ENCODE data around the gene SAP30BP. TPM values are rescaled to one million over a fixed set of nuclear protein-coding genes. Genes with fewer than 3 reads are reported as not detected.

SAP30BP gene
- total and polyA plus RNA-seq, 2 donors (not counting 1 experiment from before 2014, with no cell fraction given), result 143 to 148 TPM

- Mint-ChIP-seq H3K4me1 (peaks cover 4% of the 10 kb centered on the region), H3K9me3 (ENCODE audit: insufficient read depth) (no peaks in the 10 kb centered on the region), H3K27me3 (no peaks in the 10 kb centered on the region), H3K4me3 (no peak overlapping the region), H3K27ac (no peak overlapping the region)
- Histone ChIP-seq H2AFZ (ENCODE audit: insufficient read depth, low read depth, low read length, poor library complexity, severe bottlenecking) (no peak overlapping the region), H3K4me1 (ENCODE audit: control insufficient read depth in 2 of 2, insufficient read depth in 2 of 2, low read length in 2 of 2) (peaks cover 4 to 5% of the 10 kb centered on the region in 2 donors), H3K9me3 (ENCODE audit: control extremely low read depth in 1 of 3, control insufficient read depth in 2 of 3, insufficient read depth in 1 of 3, low read length in 2 of 3) (no peaks in the 10 kb centered on the region), H3K9ac (ENCODE audit: low read length) (no peak overlapping the region), H3K36me3 (replicated peaks in 1 of 2; ENCODE audit: control extremely low read depth in 1 of 2, control insufficient read depth in 1 of 2, extremely low read depth in 1 of 2, insufficient read depth in 2 of 2, low read length in 1 of 2) (no peaks in the 10 kb centered on the region), H3K27ac (ENCODE audit: low read length in 2 of 2) (no peak overlapping the region), H3K27me3 (replicated peaks in 1 of 4; ENCODE audit: control extremely low read depth in 1 of 4, control insufficient read depth in 3 of 4, insufficient read depth in 4 of 4, low read length in 3 of 4) (no peaks in the 10 kb centered on the region), H3K4me3 (ENCODE audit: control extremely low read depth in 1 of 5, extremely low read depth in 1 of 5, insufficient read depth in 1 of 5, low read depth in 2 of 5, low read length in 4 of 5) (no peak overlapping the region), H3K4me2 (replicated peaks; ENCODE audit: low read depth, low read length, poor library complexity, severe bottlenecking) (no peak overlapping the region), H3K79me2 (ENCODE audit: control insufficient read depth, insufficient read depth, low read length) (no peaks in the 10 kb centered on the region), H4K20me1 (ENCODE audit: control insufficient read depth, insufficient read depth, low read length, poor library complexity, severe bottlenecking) (no peaks in the 10 kb centered on the region)
- DNase-seq (no peak), ATAC-seq (ENCODE audit: low read depth) (no peak)
- POLR2A ChIA-PET, result interaction anchor here (0.6 kb wide), 1 partner anchor 131 kb away, joined by 3 read pairs; no protein-coding TSS in a partner anchor
- intact Hi-C loops (cut with micrococcal nuclease), result no loop called here
- CTCF ChIA-PET, result interaction anchor here (0.7 to 1.4 kb wide), 2 partner anchors 21 to 97 kb away, joined by 3 read pairs; no protein-coding TSS in a partner anchor
- TF ChIP-seq, protein P1, sequence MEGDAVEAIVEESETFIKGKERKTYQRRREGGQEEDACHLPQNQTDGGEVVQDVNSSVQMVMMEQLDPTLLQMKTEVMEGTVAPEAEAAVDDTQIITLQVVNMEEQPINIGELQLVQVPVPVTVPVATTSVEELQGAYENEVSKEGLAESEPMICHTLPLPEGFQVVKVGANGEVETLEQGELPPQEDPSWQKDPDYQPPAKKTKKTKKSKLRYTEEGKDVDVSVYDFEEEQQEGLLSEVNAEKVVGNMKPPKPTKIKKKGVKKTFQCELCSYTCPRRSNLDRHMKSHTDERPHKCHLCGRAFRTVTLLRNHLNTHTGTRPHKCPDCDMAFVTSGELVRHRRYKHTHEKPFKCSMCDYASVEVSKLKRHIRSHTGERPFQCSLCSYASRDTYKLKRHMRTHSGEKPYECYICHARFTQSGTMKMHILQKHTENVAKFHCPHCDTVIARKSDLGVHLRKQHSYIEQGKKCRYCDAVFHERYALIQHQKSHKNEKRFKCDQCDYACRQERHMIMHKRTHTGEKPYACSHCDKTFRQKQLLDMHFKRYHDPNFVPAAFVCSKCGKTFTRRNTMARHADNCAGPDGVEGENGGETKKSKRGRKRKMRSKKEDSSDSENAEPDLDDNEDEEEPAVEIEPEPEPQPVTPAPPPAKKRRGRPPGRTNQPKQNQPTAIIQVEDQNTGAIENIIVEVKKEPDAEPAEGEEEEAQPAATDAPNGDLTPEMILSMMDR (IDR thresholded peaks at IDR 0.05), result no peak
- TF ChIP-seq EZH2 (IDR thresholded peaks at IDR 0.05; ENCODE audit: borderline replicate concordance, insufficient read depth, low read depth, low read length, poor library complexity, severe bottlenecking), result no peak
- 95% methylated on average over 21 of the region's 24 CpGs for WGBS (ENCODE audit: insufficient coverage)
Measured at GRCh38 chr17:75730065-75730464, 62.9 kb downstream of the SAP30BP start.

- Mint-ChIP-seq H3K27me3 (no peaks in the 10 kb centered on the region), H3K4me3 (no peak overlapping the region), H3K4me1 (peaks cover 4% of the 10 kb centered on the region), H3K27ac (no peak overlapping the region), H3K9me3 (ENCODE audit: insufficient read depth) (no peaks in the 10 kb centered on the region)
- 92% methylated on average over 24 of the region's 26 CpGs for WGBS (ENCODE audit: insufficient coverage)
- H3K9ac ChIP-seq (ENCODE audit: low read length), result no peak overlapping the region
- DNase-seq, result no peak
- ChIA-PET POLR2A (no interaction called here), CTCF (interaction anchor here (0.6 to 1.4 kb wide), 3 partner anchors 9 to 98 kb away, joined by 3 to 4 read pairs (median 3); no protein-coding TSS in a partner anchor)
- H3K4me2 ChIP-seq (replicated peaks; ENCODE audit: low read depth, low read length, poor library complexity, severe bottlenecking), result no peak overlapping the region
- intact Hi-C loops (cut with micrococcal nuclease), result no loop called here
- H3K27me3 ChIP-seq (replicated peaks in 1 of 4; ENCODE audit: control extremely low read depth in 1 of 4, control insufficient read depth in 3 of 4, insufficient read depth in 4 of 4, low read length in 3 of 4), result no peaks in the 10 kb centered on the region
- H3K27ac ChIP-seq (ENCODE audit: low read length in 2 of 2), result no peak overlapping the region
- H3K79me2 ChIP-seq (ENCODE audit: control insufficient read depth, insufficient read depth, low read length), result no peaks in the 10 kb centered on the region
- H3K9me3 ChIP-seq (ENCODE audit: control extremely low read depth in 1 of 3, control insufficient read depth in 2 of 3, insufficient read depth in 1 of 3, low read length in 2 of 3), result no peaks in the 10 kb centered on the region
- no peak for TF ChIP-seq EZH2 (IDR thresholded peaks at IDR 0.05; ENCODE audit: borderline replicate concordance, insufficient read depth, low read depth, low read length, poor library complexity, severe bottlenecking)
- TF ChIP-seq, protein P1 (IDR thresholded peaks at IDR 0.05), result no peak
- H2AFZ ChIP-seq (ENCODE audit: insufficient read depth, low read depth, low read length, poor library complexity, severe bottlenecking), result no peak overlapping the region
- no peaks in the 10 kb centered on the region for H4K20me1 ChIP-seq (ENCODE audit: control insufficient read depth, insufficient read depth, low read length, poor library complexity, severe bottlenecking)
- H3K36me3 ChIP-seq (replicated peaks in 1 of 2; ENCODE audit: control extremely low read depth in 1 of 2, control insufficient read depth in 1 of 2, extremely low read depth in 1 of 2, insufficient read depth in 2 of 2, low read length in 1 of 2), result no peaks in the 10 kb centered on the region
- no peak for ATAC-seq (ENCODE audit: low read depth)
- no peak overlapping the region for H3K4me3 ChIP-seq (ENCODE audit: control extremely low read depth in 1 of 5, extremely low read depth in 1 of 5, insufficient read depth in 1 of 5, low read depth in 2 of 5, low read length in 4 of 5)
- H3K4me1 ChIP-seq (ENCODE audit: control insufficient read depth in 2 of 2, insufficient read depth in 2 of 2, low read length in 2 of 2), result peaks cover 4 to 5% of the 10 kb centered on the region in 2 donors
Measured at GRCh38 chr17:75731086-75731715, 64.1 kb downstream of the SAP30BP start.
